PC-9 (cell line): ENCODE data around the gene SLC26A4. TPM values are rescaled to one million over a fixed set of nuclear protein-coding genes. Genes with fewer than 3 reads are reported as not detected.

ENCODE experiments used
- BruUV-seq: library from RNA; stranded (reverse); fragments of 400-500 nt; replicated peaks from 2 replicates; lab custom pipeline; 2021; lab: Mats Ljungman, UMichigan
- CTCF ChIA-PET: fragments of 300-600 bp; sonication (Branson Sonifier 250); formaldehyde crosslinking; loops from one replicate; lab custom pipeline; 2022; ENCODE audit warnings: antibody characterized with exemption; lab: Charles Lee
- POLR2A ChIA-PET: fragments of 300-600 bp; sonication (Branson Sonifier 250); formaldehyde crosslinking; loops from one replicate; lab custom pipeline; 2022; ENCODE audit warnings: antibody characterized with exemption; ENCODE audit not compliant: unreplicated experiment; lab: Charles Lee
- DNase-seq, 2 experiments: peaks; one replicate each; pipeline versions ENCODE4 v3.0.0 to v3.0.0-alpha.2; 2015 to 2022; ENCODE audit warnings: mixed read lengths in 1 of 2
- H2AFZ ChIP-seq: fragments of 200-600 bp; sonication (generic); 2 replicates; pipeline ENCODE4 v1.8.1; 2017; ENCODE audit warnings: antibody characterized with exemption
- H3F3A ChIP-seq: fragments of 200-600 bp; sonication (generic); 2 replicates; pipeline ENCODE4 v1.8.1; 2017; ENCODE audit warnings: antibody characterized with exemption, mild to moderate bottlenecking, low read depth; ENCODE audit not compliant: insufficient read depth
- H3K27ac ChIP-seq: fragments of 200-600 bp; sonication (generic); 2 replicates; pipeline ENCODE4 v1.6.1; 2016; ENCODE audit warnings: mixed run types
- H3K27me3 ChIP-seq: fragments of 200-600 bp; sonication (generic); 2 replicates; pipeline ENCODE4 v1.6.1; 2016; ENCODE audit warnings: low read depth, mixed run types; ENCODE audit not compliant: insufficient read depth
- H3K36me3 ChIP-seq: fragments of 200-600 bp; sonication (generic); 2 replicates; pipeline ENCODE4 v1.6.1; 2016; ENCODE audit warnings: low read depth, mixed run types
- H3K4me1 ChIP-seq: fragments of 200-600 bp; sonication (generic); replicated peaks from 2 replicates; pipeline ENCODE4 v1.6.1; 2016; ENCODE audit warnings: mixed run types; ENCODE audit not compliant: insufficient read depth
- H3K4me2 ChIP-seq: fragments of 200-600 bp; sonication (generic); 2 replicates; pipeline ENCODE4 v1.6.1; 2017; ENCODE audit warnings: mixed run types
- H3K4me3 ChIP-seq: fragments of 200-600 bp; sonication (generic); 2 replicates; pipeline ENCODE4 v1.6.1; 2016; ENCODE audit warnings: mixed run types
- H3K79me2 ChIP-seq: fragments of 200-600 bp; sonication (generic); 2 replicates; pipeline ENCODE4 v1.6.1; 2017; ENCODE audit warnings: low read depth, mixed run types
- H3K9me2 ChIP-seq: fragments of 200-600 bp; sonication (generic); 2 replicates; pipeline ENCODE4 v1.8.1; 2017; ENCODE audit warnings: mild to moderate bottlenecking; ENCODE audit not compliant: insufficient read depth
- H3K9me3 ChIP-seq: fragments of 200-600 bp; sonication (generic); 2 replicates; pipeline ENCODE4 v1.8.1; 2016; ENCODE audit warnings: low read depth; ENCODE audit not compliant: insufficient read depth
- H4K20me1 ChIP-seq: fragments of 200-600 bp; sonication (generic); 2 replicates; pipeline ENCODE4 v1.8.1; 2017; ENCODE audit not compliant: insufficient read depth
- EZH2 ChIP-seq: fragments of 200-600 bp; sonication (generic); IDR thresholded peaks from 2 replicates; pipeline ENCODE4 v1.8.0; 2017; ENCODE audit warnings: antibody characterized with exemption, low read depth
- intact Hi-C: fragments of 100-400 bp; cut with micrococcal nuclease; formaldehyde crosslinking; loops from one replicate; pipeline ENCODE4 v1.10.0; 2022; ENCODE audit not compliant: unreplicated experiment
- total RNA-seq: library from RNA; stranded (reverse); gene quantifications from 2 replicates; pipeline ENCODE4 v1.2.3, GENCODE V29; 2021
- TF ChIP-seq, protein P1 (sequence below): fragments of 200-600 bp; sonication (generic); conservative IDR thresholded peaks from 2 replicates; pipeline ENCODE4 v1.6.1; 2017; ENCODE audit warnings: mixed run types, antibody characterized with exemption, mild to moderate bottlenecking, moderate library complexity

SLC26A4 gene
- total RNA-seq, 1 experiment from 2014 or later, result 1.7 TPM

DNA sequence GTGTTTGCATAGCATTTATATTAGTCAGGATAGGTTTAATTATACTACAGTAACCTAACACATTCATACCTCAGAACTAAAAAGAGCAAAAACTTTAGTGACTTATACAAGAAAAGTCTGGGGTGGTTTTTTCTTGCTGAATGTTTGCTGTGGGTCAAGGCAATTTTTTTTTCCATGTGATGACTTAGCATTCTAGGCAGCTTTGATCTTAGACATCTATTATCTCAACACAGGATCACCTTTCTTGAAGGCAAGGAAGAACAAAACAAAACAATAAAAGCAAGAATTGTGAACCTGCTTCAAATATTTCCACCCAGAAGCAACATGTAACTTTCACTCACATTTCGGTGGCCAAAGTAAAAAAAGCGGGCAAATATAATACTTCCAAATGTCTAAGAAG, 62.6 kb downstream of the SLC26A4 start:
- CTCF ChIA-PET, result interaction anchor here (1.1 kb wide), 1 partner anchor 17 kb away, joined by 3 read pairs; no protein-coding TSS in a partner anchor
- no peak for DNase-seq
- Histone ChIP-seq H3K4me1 (peaks cover 5% of the 10 kb centered on the region; the same call in 1 of the 2 replicates), H3K4me2 (no peak overlapping the region), H3K27ac (no peak overlapping the region), H3K27me3 (no peaks in the 10 kb centered on the region), H3K4me3 (no peak overlapping the region), H3K36me3 (no peaks in the 10 kb centered on the region), H2AFZ (no peak overlapping the region), H3F3A (no peaks in the 10 kb centered on the region), H3K9me2 (no peaks in the 10 kb centered on the region), H4K20me1 (no peaks in the 10 kb centered on the region), H3K9me3 (no peaks in the 10 kb centered on the region), H3K79me2 (no peaks in the 10 kb centered on the region)
- TF ChIP-seq, protein P1, sequence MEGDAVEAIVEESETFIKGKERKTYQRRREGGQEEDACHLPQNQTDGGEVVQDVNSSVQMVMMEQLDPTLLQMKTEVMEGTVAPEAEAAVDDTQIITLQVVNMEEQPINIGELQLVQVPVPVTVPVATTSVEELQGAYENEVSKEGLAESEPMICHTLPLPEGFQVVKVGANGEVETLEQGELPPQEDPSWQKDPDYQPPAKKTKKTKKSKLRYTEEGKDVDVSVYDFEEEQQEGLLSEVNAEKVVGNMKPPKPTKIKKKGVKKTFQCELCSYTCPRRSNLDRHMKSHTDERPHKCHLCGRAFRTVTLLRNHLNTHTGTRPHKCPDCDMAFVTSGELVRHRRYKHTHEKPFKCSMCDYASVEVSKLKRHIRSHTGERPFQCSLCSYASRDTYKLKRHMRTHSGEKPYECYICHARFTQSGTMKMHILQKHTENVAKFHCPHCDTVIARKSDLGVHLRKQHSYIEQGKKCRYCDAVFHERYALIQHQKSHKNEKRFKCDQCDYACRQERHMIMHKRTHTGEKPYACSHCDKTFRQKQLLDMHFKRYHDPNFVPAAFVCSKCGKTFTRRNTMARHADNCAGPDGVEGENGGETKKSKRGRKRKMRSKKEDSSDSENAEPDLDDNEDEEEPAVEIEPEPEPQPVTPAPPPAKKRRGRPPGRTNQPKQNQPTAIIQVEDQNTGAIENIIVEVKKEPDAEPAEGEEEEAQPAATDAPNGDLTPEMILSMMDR, result no peak
- TF ChIP-seq EZH2, result no peak
- intact Hi-C loops, result loop anchor here (10.0 kb wide), 2 partner anchors 928 to 1548 kb away; no protein-coding TSS in a partner anchor
- BruUV-seq, result no TSS peak
- POLR2A ChIA-PET, result no interaction called here

DNA sequence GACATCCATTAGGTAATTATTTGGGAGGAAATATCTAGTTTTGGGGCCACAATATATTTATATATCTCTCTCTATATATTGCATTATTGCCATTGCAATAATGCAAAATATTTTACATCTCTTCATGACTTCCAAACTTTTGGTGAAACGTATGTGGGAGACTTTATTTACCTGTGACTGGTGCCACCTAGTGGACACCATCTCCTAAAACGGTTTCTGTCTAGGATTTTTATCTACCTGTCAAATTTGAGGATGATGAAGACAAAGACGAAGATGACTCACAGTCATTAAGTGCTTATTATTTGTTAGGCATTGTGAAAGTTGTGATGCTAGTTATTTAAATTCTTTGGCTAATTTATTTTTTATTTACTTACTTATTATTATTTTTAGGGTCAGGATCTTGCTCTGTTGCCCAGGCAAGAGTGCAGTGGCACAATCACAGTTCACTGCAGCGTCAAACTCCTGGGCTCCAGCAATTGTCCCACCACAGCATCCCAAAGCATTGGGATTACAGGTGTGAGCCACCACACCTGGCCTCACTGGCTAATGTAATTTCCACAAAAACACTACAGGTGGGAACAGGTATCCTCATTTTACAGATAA, 64.6 kb downstream of the SLC26A4 start:
- Histone ChIP-seq H3K4me1 (no peaks in the 10 kb centered on the region), H4K20me1 (no peaks in the 10 kb centered on the region), H3K79me2 (no peaks in the 10 kb centered on the region), H3K9me3 (no peaks in the 10 kb centered on the region), H3K27me3 (no peaks in the 10 kb centered on the region), H3K27ac (no peak overlapping the region), H2AFZ (no peak overlapping the region), H3K9me2 (no peaks in the 10 kb centered on the region), H3K4me3 (no peak overlapping the region), H3K4me2 (no peak overlapping the region), H3F3A (no peaks in the 10 kb centered on the region), H3K36me3 (no peaks in the 10 kb centered on the region)
- TF ChIP-seq EZH2, result no peak
- TF ChIP-seq, protein P1, result peak; percentile 86
- BruUV-seq, result no TSS peak
- peak; percentile 45 to 73 for DNase-seq
- intact Hi-C loops, result loop anchor here (1.0 to 10.0 kb wide), 7 partner anchors 145 to 1550 kb away; partner anchors contain the start of gene BCAP29
- CTCF ChIA-PET, result interaction anchor here (0.6 to 1.5 kb wide), 4 partner anchors 12 to 261 kb away, joined by 3 to 4 read pairs (median 3); no protein-coding TSS in a partner anchor
- POLR2A ChIA-PET, result interaction anchor here (0.6 kb wide), 2 partner anchors 84 to 940 kb away, joined by 3 to 9 read pairs; no protein-coding TSS in a partner anchor

DNA sequence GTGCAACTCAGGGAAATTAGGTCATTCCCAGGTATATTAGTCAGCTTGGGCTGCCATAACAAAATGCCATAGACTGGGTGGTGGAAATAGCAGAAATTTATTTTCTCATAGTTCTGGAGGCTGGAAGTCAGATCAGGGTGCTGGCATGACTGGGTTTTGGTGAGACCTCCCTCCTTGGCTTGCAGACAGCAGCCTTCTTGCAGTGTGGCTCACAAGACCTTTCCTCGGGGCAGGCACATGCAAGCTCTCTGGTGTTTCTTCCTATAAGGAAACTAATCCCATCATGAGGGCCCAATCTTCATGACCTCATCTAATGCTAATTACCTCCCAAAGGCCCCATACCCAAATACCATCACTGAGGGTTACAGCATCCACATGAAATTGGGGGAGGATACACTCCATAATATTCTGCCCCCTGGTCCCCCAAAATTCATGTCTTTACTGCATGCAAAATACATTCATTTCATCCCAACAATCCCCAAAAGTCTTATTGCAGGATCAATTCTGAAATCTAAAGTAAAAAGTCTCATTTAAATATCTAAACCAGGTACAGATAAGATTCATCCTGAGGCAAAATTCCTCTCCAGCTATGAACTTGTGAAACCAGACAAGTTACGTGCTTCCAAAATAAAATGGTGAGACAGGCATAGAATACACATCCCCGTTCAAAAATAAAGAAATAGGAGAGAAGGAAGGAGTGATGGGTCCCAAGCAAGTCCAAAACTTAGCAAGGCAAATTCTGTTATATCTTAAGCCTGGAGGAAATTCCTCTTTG, 65.9 kb downstream of the SLC26A4 start:
- Histone ChIP-seq H3K27me3 (no peaks in the 10 kb centered on the region), H4K20me1 (no peaks in the 10 kb centered on the region), H3K4me2 (no peak overlapping the region), H3K4me3 (no peak overlapping the region), H3K27ac (no peak overlapping the region), H3K9me2 (no peaks in the 10 kb centered on the region), H3K36me3 (no peaks in the 10 kb centered on the region), H3F3A (no peaks in the 10 kb centered on the region), H3K4me1 (no peaks in the 10 kb centered on the region), H3K79me2 (no peaks in the 10 kb centered on the region), H2AFZ (no peak overlapping the region), H3K9me3 (no peaks in the 10 kb centered on the region)
- TF ChIP-seq, protein P1, result no peak
- no peak for TF ChIP-seq EZH2
- CTCF ChIA-PET, result interaction anchor here (0.5 to 1.5 kb wide), 7 partner anchors 9 to 668 kb away, joined by 3 to 4 read pairs (median 3); partner anchors contain the start of gene CBLL1
- no TSS peak for BruUV-seq
- DNase-seq, result no peak
- intact Hi-C loops, result loop anchor here (5.0 to 10.0 kb wide), 3 partner anchors 779 to 1552 kb away; no protein-coding TSS in a partner anchor
- POLR2A ChIA-PET, result interaction anchor here (0.7 kb wide), 2 partner anchors 94 to 956 kb away, joined by 4 to 6 read pairs; no protein-coding TSS in a partner anchor
